C4-2B (cell line): ENCODE measurements around the gene NAA80.

Experiments
- H3K27ac ChIP-seq: fragments of 450-650 bp; 2 replicates; pipeline ENCODE4 v1.5.1; 2017
- CTCF ChIP-seq: fragments of 450-650 bp; conservative IDR thresholded peaks from 2 replicates; pipeline ENCODE4 v1.5.1; 2017; ENCODE audit warnings: mild to moderate bottlenecking
- ZFX ChIP-seq: fragments of 450-650 bp; IDR thresholded peaks from 2 replicates; pipeline ENCODE4 v1.6.1; 2017

The NAA80 gene

DNA sequence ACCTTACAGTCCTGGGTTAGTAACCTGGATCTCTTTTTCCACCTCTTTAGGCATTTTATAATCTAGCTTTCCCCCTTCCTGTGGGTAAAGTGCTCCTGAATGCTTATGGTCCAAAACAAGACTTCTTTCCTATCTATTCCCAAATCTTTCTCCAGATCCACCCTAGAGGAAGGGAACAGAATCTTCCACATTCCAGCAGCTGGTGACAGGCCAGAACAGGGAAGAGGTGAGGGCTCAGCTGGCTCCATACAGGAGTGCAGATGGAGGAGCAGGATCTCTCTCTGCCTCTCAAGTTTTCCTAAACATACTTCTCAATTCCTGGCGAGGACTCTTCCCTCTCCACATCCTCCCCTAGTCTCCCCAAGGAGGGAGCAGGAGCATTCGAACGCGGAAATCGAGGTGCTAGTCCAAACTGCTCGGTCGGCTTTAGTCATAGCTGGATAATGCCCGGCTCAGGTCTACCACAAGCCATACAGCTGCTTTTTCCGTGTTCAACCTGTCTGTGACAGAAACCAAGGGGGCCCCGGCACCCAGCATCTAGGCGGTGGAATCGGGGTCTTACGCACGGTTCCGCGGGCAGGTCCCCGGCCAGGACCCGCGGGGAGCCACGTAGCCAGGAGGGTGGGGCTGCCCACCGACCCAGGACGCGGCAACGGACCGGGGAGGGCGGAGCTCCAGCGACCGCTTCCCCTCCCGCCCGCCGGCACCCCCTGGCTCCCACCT is 37.4 kb upstream of the NAA80 start:
- peak overlapping the region; percentile 97 for H3K27ac ChIP-seq
- TF ChIP-seq CTCF (no peak; the same call in 1 of the 2 replicates), ZFX (no peak)

- H3K27ac ChIP-seq: peak overlapping the region; percentile 97
- TF ChIP-seq CTCF: no peak
- no peak for TF ChIP-seq ZFX
Observed at GRCh38 chr3:50334339-50335075, 35.3 kb upstream of the NAA80 start.

DNA sequence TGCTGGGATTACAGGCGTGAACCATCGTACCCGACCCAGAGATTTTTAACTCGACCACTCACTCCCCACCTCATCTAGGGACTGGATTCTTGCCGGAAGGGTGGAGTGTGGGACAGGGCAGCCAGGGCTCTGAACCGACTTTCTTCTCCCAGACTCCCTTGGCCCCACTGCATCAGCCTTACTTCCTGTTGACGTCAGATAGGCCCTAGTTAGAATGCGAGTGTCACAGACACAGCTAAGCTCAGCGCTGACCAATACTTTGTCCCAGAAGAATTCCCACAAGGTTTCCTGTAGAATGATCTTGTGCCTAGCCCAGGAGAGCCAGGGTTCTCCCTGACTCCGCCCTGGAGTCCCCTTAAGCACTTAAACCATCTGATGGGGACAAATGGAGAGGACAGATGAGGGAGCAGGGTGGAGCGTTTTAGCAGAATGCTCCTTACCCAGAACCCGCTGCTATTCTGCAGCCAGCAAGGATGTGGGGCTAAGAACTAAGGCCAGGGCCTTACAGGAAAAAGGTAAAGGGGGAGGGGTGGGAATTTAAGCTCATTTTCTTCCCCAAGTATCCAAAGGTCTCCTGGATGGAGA is 34.6 kb upstream of the NAA80 start:
- TF ChIP-seq ZFX: no peak
- H3K27ac ChIP-seq: peak overlapping the region; percentile 97

- H3K27ac ChIP-seq: no peak overlapping the region
- TF ChIP-seq CTCF (no peak), ZFX (no peak)
Observed at GRCh38 chr3:50331364-50331907, 32.2 kb upstream of the NAA80 start.

DNA sequence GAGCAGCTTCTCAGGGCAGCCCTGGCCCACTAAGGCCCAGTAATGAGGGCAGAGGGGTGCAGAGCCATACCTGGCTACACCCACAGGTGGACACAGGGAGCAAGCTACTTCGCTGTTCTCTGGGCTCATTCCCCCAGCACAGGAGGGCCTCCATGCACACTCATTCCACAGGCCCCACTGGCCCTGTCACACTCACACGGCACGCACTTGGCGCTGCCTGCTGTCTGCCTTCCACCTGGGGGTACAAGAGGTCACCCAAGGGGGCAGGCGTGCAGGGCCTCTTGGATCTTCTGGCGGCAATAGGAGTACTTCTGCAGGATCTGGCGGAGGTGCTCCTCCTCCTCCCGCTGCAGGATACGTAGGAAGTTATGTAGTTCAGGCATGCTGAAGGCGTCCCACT is 31.1 kb upstream of the NAA80 start:
- TF ChIP-seq CTCF (no peak), ZFX (no peak)
- no peak overlapping the region for H3K27ac ChIP-seq

DNA sequence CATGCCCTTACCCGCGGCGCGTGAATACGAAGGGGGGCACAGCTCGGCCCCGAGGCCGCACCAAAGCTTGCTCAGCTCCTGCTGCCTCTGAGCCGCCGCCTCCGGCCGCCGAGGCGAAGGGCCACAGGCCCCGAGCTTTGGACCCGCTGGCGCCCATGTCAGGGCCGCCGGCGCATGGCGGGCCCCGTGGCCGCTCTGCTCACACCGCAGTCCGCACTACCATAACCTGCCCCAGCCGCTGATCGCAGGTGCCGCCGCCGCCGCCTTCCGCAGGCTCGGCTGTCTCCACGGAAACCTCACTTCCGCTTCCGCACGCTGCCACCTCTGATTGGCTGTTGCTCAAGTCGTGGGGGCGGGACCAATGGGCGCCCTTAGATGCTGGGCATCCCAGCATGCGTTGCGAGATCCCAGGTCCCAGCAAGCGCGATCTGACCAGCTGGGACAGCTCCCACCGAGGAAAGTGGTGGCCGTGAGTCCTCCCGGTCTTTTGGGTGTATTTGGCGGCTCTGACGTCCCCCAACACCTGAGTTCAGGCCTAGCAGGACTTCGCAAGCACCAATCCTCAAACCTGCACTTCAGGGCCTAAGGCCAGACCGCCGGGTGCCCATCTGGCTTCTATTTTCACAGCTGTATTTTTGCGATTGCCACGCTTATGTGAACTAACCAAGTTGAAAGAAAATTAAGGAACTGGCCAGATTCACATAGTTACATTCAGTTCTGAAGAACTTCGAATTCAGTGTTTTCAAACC is 28.9 kb upstream of the NAA80 start, which contains the start of gene TUSC2:
Gene TUSC2, minus strand, starts transcription at position 281 of the 749 bp plus-strand sequence. Its CDS starts 124 bp downstream, at position 157.
- peak; percentile 40; the same call in 1 of the 2 replicates for TF ChIP-seq ZFX
- no peak for TF ChIP-seq CTCF
- H3K27ac ChIP-seq: peak within 1 kb of the TSS; percentile 80

DNA sequence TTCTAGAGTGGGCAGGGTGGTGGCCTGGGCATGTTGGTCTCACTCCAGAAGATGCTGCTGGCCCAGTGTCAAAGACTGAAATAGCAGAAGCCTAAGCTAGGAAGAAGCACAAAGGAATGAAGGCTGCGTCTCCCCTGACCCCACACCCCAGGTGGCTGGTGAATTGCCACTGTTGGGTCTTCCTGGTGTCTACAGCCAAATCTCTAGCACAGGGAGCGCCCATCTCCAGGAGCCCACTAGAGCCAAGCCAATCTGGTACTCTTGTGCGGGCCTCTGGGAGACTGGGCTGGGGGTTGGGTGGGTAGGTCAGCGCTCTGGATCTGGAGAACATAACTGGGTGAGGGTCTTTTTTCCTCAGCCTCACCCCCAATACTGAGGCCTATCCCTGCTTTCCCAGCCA is 27.9 kb upstream of the NAA80 start:
- H3K27ac ChIP-seq: peak overlapping the region; percentile 80
- TF ChIP-seq ZFX: no peak
- no peak for TF ChIP-seq CTCF
